Measurements from ENCODE around the gene CASTOR1.

Gene CASTOR1

GRCh38 chr22:30245985-30246813, 43.1 kb downstream of the CASTOR1 start, which contains the start of gene LIF:
Gene LIF (minus strand): TSS chr22:30246759. CDS start chr22:30246695, 64 bp downstream.
- Histone ChIP-seq H3K9ac (ENCODE audit: low read length) (no peak within 1 kb of the TSS), H3K79me2 (ENCODE audit: insufficient read depth, low read length) (no peaks in the 10 kb centered on the region), H4K20me1 (ENCODE audit: low read depth, low read length) (no peaks in the 10 kb centered on the region), H3K36me3 (ENCODE audit: low read length) (no peaks in the 10 kb centered on the region), H3K9me3 (ENCODE audit: insufficient read depth, low read length) (no peaks in the 10 kb centered on the region), H3K4me3 (ENCODE audit: insufficient read depth, low read length, poor library complexity, severe bottlenecking) (no peak within 1 kb of the TSS), H3K27me3 (ENCODE audit: low read length) (no peaks in the 10 kb centered on the region; the same call in 1 of the 2 replicates), H3K27ac (ENCODE audit: low read depth, low read length) (no peak within 1 kb of the TSS), H3F3A (ENCODE audit: insufficient read depth) (no peaks in the 10 kb centered on the region), H2AFZ (ENCODE audit: low read depth, low read length, severe bottlenecking) (no peak within 1 kb of the TSS), H3K4me2 (ENCODE audit: low read depth, low read length, poor library complexity, severe bottlenecking) (no peak within 1 kb of the TSS), H3K9me2 (replicated peaks; ENCODE audit: insufficient read depth, low read length) (no peaks in the 10 kb centered on the region)
- TF ChIP-seq CTCF (IDR thresholded peaks at IDR 0.05; ENCODE audit: insufficient read depth, low read length, poor library complexity, severe bottlenecking) (no peak), EZH2phosphoT487 (conservative IDR thresholded peaks at IDR 0.05; ENCODE audit: low read length) (no peak)

GRCh38 chr22:30245181-30245984, 43.9 kb downstream of the CASTOR1 start:
- Histone ChIP-seq H2AFZ (ENCODE audit: low read depth, low read length, severe bottlenecking) (no peak overlapping the region), H3K9ac (ENCODE audit: low read length) (no peak overlapping the region), H3K27ac (ENCODE audit: low read depth, low read length) (no peak overlapping the region), H3K4me3 (ENCODE audit: insufficient read depth, low read length, poor library complexity, severe bottlenecking) (no peak overlapping the region), H3F3A (ENCODE audit: insufficient read depth) (no peaks in the 10 kb centered on the region), H3K36me3 (ENCODE audit: low read length) (no peaks in the 10 kb centered on the region), H3K9me3 (ENCODE audit: insufficient read depth, low read length) (no peaks in the 10 kb centered on the region), H3K4me2 (ENCODE audit: low read depth, low read length, poor library complexity, severe bottlenecking) (no peak overlapping the region), H3K27me3 (ENCODE audit: low read length) (no peaks in the 10 kb centered on the region), H4K20me1 (ENCODE audit: low read depth, low read length) (no peaks in the 10 kb centered on the region), H3K79me2 (ENCODE audit: insufficient read depth, low read length) (no peaks in the 10 kb centered on the region), H3K9me2 (replicated peaks; ENCODE audit: insufficient read depth, low read length) (no peaks in the 10 kb centered on the region)
- TF ChIP-seq CTCF (IDR thresholded peaks at IDR 0.05; ENCODE audit: insufficient read depth, low read length, poor library complexity, severe bottlenecking) (no peak), EZH2phosphoT487 (conservative IDR thresholded peaks at IDR 0.05; ENCODE audit: low read length) (no peak)

GRCh38 chr22:30244641-30245040, 44.7 kb downstream of the CASTOR1 start:
- Histone ChIP-seq H3K36me3 (ENCODE audit: low read length) (no peaks in the 10 kb centered on the region), H3K9me2 (replicated peaks; ENCODE audit: insufficient read depth, low read length) (no peaks in the 10 kb centered on the region), H3K9me3 (ENCODE audit: insufficient read depth, low read length) (no peaks in the 10 kb centered on the region), H2AFZ (ENCODE audit: low read depth, low read length, severe bottlenecking) (no peak overlapping the region), H3K9ac (ENCODE audit: low read length) (no peak overlapping the region), H3K27ac (ENCODE audit: low read depth, low read length) (no peak overlapping the region), H3K27me3 (ENCODE audit: low read length) (no peaks in the 10 kb centered on the region), H4K20me1 (ENCODE audit: low read depth, low read length) (no peaks in the 10 kb centered on the region), H3F3A (ENCODE audit: insufficient read depth) (no peaks in the 10 kb centered on the region), H3K79me2 (ENCODE audit: insufficient read depth, low read length) (no peaks in the 10 kb centered on the region), H3K4me2 (ENCODE audit: low read depth, low read length, poor library complexity, severe bottlenecking) (no peak overlapping the region), H3K4me3 (ENCODE audit: insufficient read depth, low read length, poor library complexity, severe bottlenecking) (no peak overlapping the region)
- TF ChIP-seq EZH2phosphoT487 (conservative IDR thresholded peaks at IDR 0.05; ENCODE audit: low read length): no peak
- no peak for TF ChIP-seq CTCF (IDR thresholded peaks at IDR 0.05; ENCODE audit: insufficient read depth, low read length, poor library complexity, severe bottlenecking)

Data from SU-DHL-6 (cell line).